K562 (cell line): ENCODE measurements around the gene CTSW. TPM values are rescaled to one million over a fixed set of nuclear protein-coding genes. Genes with fewer than 3 reads are reported as not detected.
A peak's percentile ranks its signal among the peaks of the same experiment; 100 is the strongest.

Experiments used
- CBFA2T2 ChIP-seq: fragments of 450-650 bp; conservative IDR thresholded peaks from 2 replicates; pipeline ENCODE4 v1.6.1; 2017; ENCODE audit warnings: mild to moderate bottlenecking
- E2F1 ChIP-seq: sonication (generic); formaldehyde crosslinking; IDR thresholded peaks from 2 replicates; pipeline ENCODE4 v1.8.1; 2023; ENCODE audit warnings: mild to moderate bottlenecking, missing genetic modification reagents, moderate library complexity
- HNRNPH1 ChIP-seq: fragments of 200-400 bp; formaldehyde crosslinking; optimal IDR thresholded peaks from 2 replicates; pipeline ENCODE3; 2017; ENCODE audit warnings: low read depth, mild to moderate bottlenecking, low read length, moderate library complexity
- REST ChIP-seq, 2 experiments: fragments of 450-650 bp; formaldehyde crosslinking in 1 of 2; IDR thresholded peaks; 2 replicates each; pipeline versions ENCODE4 v1.4.0 to v1.6.1; 2014 to 2020; ENCODE audit warnings: mild to moderate bottlenecking in 2 of 2, borderline replicate concordance in 1 of 2, low read depth in 1 of 2
- SMC3 ChIP-seq: conservative IDR thresholded peaks from 2 replicates; pipeline ENCODE4 v1.6.1; 2011; ENCODE audit warnings: low read depth, low read length, improper control_type of control experiment; ENCODE audit not compliant: insufficient read depth
- ZBTB33 ChIP-seq: sonication (generic); formaldehyde crosslinking; IDR thresholded peaks from 2 replicates; pipeline ENCODE4 v1.8.1; 2023; ENCODE audit warnings: mild to moderate bottlenecking, missing genetic modification reagents
- ZBTB7A ChIP-seq: IDR thresholded peaks from 2 replicates; pipeline ENCODE4 v1.6.1; 2011; ENCODE audit warnings: low read depth, mild to moderate bottlenecking, low read length, moderate library complexity, borderline replicate concordance; ENCODE audit not compliant: control insufficient read depth
- ZBTB9 ChIP-seq: fragments of 450-650 bp; formaldehyde crosslinking; IDR thresholded peaks from 2 replicates; pipeline ENCODE4 v1.4.0; 2020; ENCODE audit warnings: mild to moderate bottlenecking, moderate library complexity
- ZNF408 ChIP-seq: fragments of 250-450 bp; sonication (Bioruptor Pico); IDR thresholded peaks from 2 replicates; pipeline ENCODE4 v1.4.0; 2020; ENCODE audit warnings: low read depth, mild to moderate bottlenecking, moderate library complexity
- ZNF740 ChIP-seq, 3 experiments: fragments of 200-800 bp in 1 of 3; sonication (Bioruptor generic) in 1 of 3; sonication (generic) in 1 of 3; formaldehyde crosslinking in 1 of 3; IDR thresholded peaks; 2 replicates each; pipeline versions ENCODE4 v1.6.1 to v1.8.0; 2016 to 2022; ENCODE audit warnings: mild to moderate bottlenecking in 2 of 3, missing compliant biosample characterization in 2 of 3, missing genetic modification characterization in 2 of 3, missing genetic modification reagents in 1 of 3
- polyA plus RNA-seq, 8 experiments: library from polyadenylated mRNA; depleted of rRNA in 4 of 8; stranded (reverse) in 5 of 8; unstranded in 3 of 8; fragments of >200 nt; fragmentation: Nextera tagmentation in 2 of 8; fragmentation: Illumina TruSeq in 1 of 8; extraction: Ambion mirVana in 2 of 8; extraction: Trizol in 1 of 8; gene quantifications; 2 replicates each; pipeline versions ENCODE4 v1.2.1 to v1.2.3, GENCODE V29; 2011 to 2014; ENCODE audit warnings: inconsistent platforms in 1 of 8, missing spikeins in 1 of 8
- total RNA-seq, 7 experiments: library from RNA; depleted of rRNA in 6 of 7; stranded (reverse); fragments of >200 nt in 6 of 7; fragmentation: Illumina TruSeq in 2 of 7; extraction: Trizol in 2 of 7; gene quantifications; 2 replicates each; pipeline versions ENCODE4 v1.2.1 to v1.2.3, GENCODE V29; 2011 to 2021; ENCODE audit warnings: low replicate concordance in 1 of 7

The CTSW gene
- total and polyA plus RNA-seq, 9 of the 15 experiments (the other 6 are each of a cell fraction or from before 2014, with no cell fraction given): 0.04 TPM; not detected in 8

- no peak for TF ChIP-seq ZNF740 (CRISPR knock-in tag; IDR thresholded peaks at IDR 0.05)
- TF ChIP-seq ZNF740 (tag; IDR thresholded peaks at IDR 0.05): 0 out of 4 replicates have a peak, but pooled peaks of 1 of the 2 experiments have one; percentile 35
- peak; percentile 36; the same call in 1 of the 2 replicates for TF ChIP-seq REST (IDR thresholded peaks at IDR 0.05; ENCODE audit: borderline replicate concordance)
- no peak for TF ChIP-seq REST (CRISPR knock-in tag; IDR thresholded peaks at IDR 0.05; ENCODE audit: low read depth)
- TF ChIP-seq CBFA2T2: peak; percentile 55
- no peak for TF ChIP-seq ZBTB7A
- TF ChIP-seq ZBTB33: 0 out of 2 replicates have a peak, but pooled peaks have one; percentile 38
- TF ChIP-seq E2F1 (CRISPR knock-in tag): no peak
- no peak for TF ChIP-seq ZBTB9 (CRISPR knock-in tag)
- 0 out of 2 replicates have a peak, but pooled peaks have one; percentile 6 for TF ChIP-seq SMC3
- TF ChIP-seq HNRNPH1: no peak
- TF ChIP-seq ZNF408 (CRISPR knock-in tag): no peak
Measured at GRCh38 chr11:65932558-65932919, 52.9 kb downstream of the CTSW start (continued).
